Thymus (tissue), 11 donors: ENCODE data around the gene CDK5R1. TPM values are rescaled to one million over a fixed set of nuclear protein-coding genes. Genes with fewer than 3 reads are reported as not detected.
A peak's percentile ranks its signal among the peaks of the same experiment; 100 is the strongest.

Source experiments
- DNase-seq, 9 donors: peaks; one replicate each; pipeline ENCODE4 v3.0.0-alpha.2; 2013; ENCODE audit warnings: low spot score in 9 of 9, low read depth in 6 of 9, missing footprints in 1 of 9
- H3K27ac ChIP-seq, 2 donors: one replicate each; pipeline ENCODE4 v1.5.1; 2013; ENCODE audit warnings: control low read depth in 1 of 2, low read depth in 1 of 2, low read length in 1 of 2, mild to moderate bottlenecking in 1 of 2, moderate library complexity in 1 of 2
- H3K27me3 ChIP-seq, 2 donors: one replicate each; pipeline ENCODE4 v1.5.1; 2013; ENCODE audit warnings: low read length in 1 of 2; ENCODE audit not compliant: control insufficient read depth in 2 of 2, insufficient read depth in 1 of 2
- H3K36me3 ChIP-seq, 2 donors: one replicate each; pipeline ENCODE4 v1.5.1; 2013; ENCODE audit warnings: low read length in 1 of 2, mild to moderate bottlenecking in 1 of 2, moderate library complexity in 1 of 2; ENCODE audit not compliant: control insufficient read depth in 2 of 2, insufficient read depth in 2 of 2
- H3K4me1 ChIP-seq, 2 donors: one replicate each; pipeline ENCODE4 v1.5.1; 2013; ENCODE audit warnings: low read length in 2 of 2; ENCODE audit not compliant: control insufficient read depth in 2 of 2, insufficient read depth in 2 of 2
- H3K4me3 ChIP-seq, 2 donors: one replicate each; pipeline ENCODE4 v1.5.1; 2013; ENCODE audit warnings: low read length in 2 of 2, control low read depth in 1 of 2, mild to moderate bottlenecking in 1 of 2
- H3K9me3 ChIP-seq, 2 donors: one replicate each; pipeline ENCODE4 v1.5.1; 2013; ENCODE audit warnings: low read length in 1 of 2, mild to moderate bottlenecking in 1 of 2; ENCODE audit not compliant: control insufficient read depth in 2 of 2, insufficient read depth in 1 of 2
- WGBS: extraction: QIAGEN DNeasy Blood & Tissue Kit; methylation state at CpG from one replicate; pipeline ENCODE4 v1.1.7; 2013; 5-methylcytosine and 5-hydroxymethylcytosine counted together
- polyA plus RNA-seq: library from polyadenylated mRNA; stranded (reverse); fragments of 200-250 nt; gene quantifications from one replicate; pipeline ENCODE4 v1.2.3, GENCODE V29; 2013
- total RNA-seq: library from RNA; stranded (reverse); fragments of 120-200 nt; gene quantifications from one replicate; pipeline ENCODE4 v1.2.4, GENCODE V29; 2013
- donor health status: healthy.

Gene CDK5R1
- total and polyA plus RNA-seq, 2 donors = 3.1 to 7.1 TPM

DNA sequence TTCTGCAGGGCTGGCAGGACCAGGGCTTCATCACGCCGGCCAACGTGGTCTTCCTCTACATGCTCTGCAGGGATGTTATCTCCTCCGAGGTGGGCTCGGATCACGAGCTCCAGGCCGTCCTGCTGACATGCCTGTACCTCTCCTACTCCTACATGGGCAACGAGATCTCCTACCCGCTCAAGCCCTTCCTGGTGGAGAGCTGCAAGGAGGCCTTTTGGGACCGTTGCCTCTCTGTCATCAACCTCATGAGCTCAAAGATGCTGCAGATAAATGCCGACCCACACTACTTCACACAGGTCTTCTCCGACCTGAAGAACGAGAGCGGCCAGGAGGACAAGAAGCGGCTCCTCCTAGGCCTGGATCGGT is 1.4 kb downstream of the CDK5R1 start:
- peaks cover 2% of the 10 kb centered on the region in 2 donors for H3K9me3 ChIP-seq
- WGBS = 97% methylated on average over 16 of the region's 16 CpGs
- H3K27ac ChIP-seq = no peak overlapping the region
- peaks cover 0 to 9% of the 10 kb centered on the region in 2 donors for H3K27me3 ChIP-seq
- peak overlapping the region; percentile 37 to 92 for H3K4me3 ChIP-seq
- peaks cover 14 to 29% of the 10 kb centered on the region in 2 donors for H3K36me3 ChIP-seq
- H3K4me1 ChIP-seq = peaks cover 35% of the 10 kb centered on the region in 2 donors
- DNase-seq = no peak

GRCh38 chr17:32488604-32489180 is 1.9 kb downstream of the CDK5R1 start:
- peaks cover 14 to 29% of the 10 kb centered on the region in 2 donors for H3K36me3 ChIP-seq
- no peak for DNase-seq
- peaks cover 2 to 3% of the 10 kb centered on the region in 2 donors for H3K9me3 ChIP-seq
- no peak overlapping the region for H3K4me3 ChIP-seq
- over 99% methylated on average over 13 of the region's 13 CpGs for WGBS
- peaks cover 33 to 35% of the 10 kb centered on the region in 2 donors for H3K4me1 ChIP-seq
- H3K27me3 ChIP-seq = peaks cover 0 to 9% of the 10 kb centered on the region in 2 donors
- no peak overlapping the region for H3K27ac ChIP-seq

GRCh38 chr17:32489320-32490100 is 2.7 kb downstream of the CDK5R1 start:
- H3K27ac ChIP-seq = no peak overlapping the region
- DNase-seq = no peak
- peaks cover 33 to 35% of the 10 kb centered on the region in 2 donors for H3K4me1 ChIP-seq
- H3K36me3 ChIP-seq = peaks cover 14 to 29% of the 10 kb centered on the region in 2 donors
- peaks cover 0 to 9% of the 10 kb centered on the region in 2 donors for H3K27me3 ChIP-seq
- 96% methylated on average over 10 of the region's 10 CpGs for WGBS
- H3K4me3 ChIP-seq = no peak overlapping the region
- peaks cover 2 to 3% of the 10 kb centered on the region in 2 donors for H3K9me3 ChIP-seq

DNA sequence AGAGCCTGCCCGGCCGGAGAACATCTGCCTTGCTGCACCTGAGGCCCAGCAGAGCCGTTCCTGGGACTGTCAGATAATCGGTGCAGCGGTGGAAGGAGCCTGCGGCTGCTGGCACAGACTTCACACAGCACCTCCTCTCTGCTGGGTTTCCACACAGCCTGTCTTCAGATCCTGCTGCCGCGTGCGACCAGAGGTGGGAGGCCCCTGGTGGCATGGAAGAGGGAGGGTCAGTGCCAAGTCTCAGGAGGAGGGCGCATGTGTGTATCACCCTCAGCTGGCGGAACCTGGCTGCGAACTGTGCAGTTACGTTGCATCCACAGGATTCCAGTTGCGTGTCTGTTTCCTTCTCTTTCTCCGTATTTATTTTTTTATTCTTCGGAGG is 3.3 kb downstream of the CDK5R1 start:
- H3K36me3 ChIP-seq = peaks cover 14 to 29% of the 10 kb centered on the region in 2 donors
- no peak for DNase-seq

DNA sequence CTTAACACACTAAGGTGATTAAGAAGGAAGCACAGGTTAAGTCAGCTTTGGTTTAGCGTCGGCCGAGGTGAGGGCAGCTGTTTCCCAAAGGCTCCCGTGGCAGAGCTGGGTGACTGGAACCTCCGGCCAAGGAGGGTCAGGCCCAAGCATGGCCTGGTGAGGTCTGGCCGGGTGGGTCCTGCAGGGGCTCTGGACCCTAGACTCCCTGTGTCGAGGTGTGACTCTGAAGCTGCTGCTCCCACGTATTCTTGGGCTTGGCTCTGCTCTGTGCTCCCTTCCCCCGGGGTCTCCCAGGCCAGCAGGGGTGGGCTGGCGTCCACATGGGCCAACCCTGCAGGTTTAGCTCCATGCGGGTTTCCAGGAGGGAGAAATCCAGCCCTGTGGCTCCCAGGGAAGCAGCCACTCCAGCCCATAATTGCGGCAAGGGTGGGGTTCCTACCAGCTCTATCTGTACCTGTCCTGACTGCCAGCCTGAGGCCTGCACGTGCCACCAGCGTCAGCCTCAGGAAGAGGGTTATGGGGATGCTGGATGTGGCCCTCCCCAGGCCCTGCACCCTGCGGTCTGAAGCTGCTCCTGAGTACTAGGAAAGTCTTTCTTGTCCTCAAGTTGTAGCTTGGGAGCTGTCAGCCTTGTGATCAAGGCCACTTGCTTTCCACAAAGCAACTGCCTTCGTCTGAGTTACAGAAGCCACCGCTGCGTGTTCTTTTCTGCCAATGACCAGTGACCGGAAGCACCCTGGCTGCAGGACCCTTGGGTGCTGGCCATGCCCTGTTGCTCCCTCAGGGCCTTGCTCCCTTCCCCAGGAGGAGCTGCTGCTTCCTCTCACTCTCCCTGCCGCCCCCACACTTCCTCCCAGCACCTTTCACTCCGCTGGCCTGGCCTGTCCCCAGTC is 4.8 kb downstream of the CDK5R1 start:
- Histone ChIP-seq H3K36me3 (peaks cover 14 to 29% of the 10 kb centered on the region in 2 donors), H3K4me3 (no peak overlapping the region), H3K4me1 (peaks cover 33 to 41% of the 10 kb centered on the region in 2 donors)

More for the DNA sequence above, 3.3 kb downstream of the CDK5R1 start:
- Histone ChIP-seq H3K4me3 (no peak overlapping the region), H3K4me1 (peaks cover 37% of the 10 kb centered on the region in 2 donors), H3K9me3 (peaks cover 2 to 3% of the 10 kb centered on the region in 2 donors), H3K27ac (no peak overlapping the region), H3K27me3 (peaks cover 0 to 12% of the 10 kb centered on the region in 2 donors)
- WGBS = 95% methylated on average over 16 of the region's 16 CpGs

DNA sequence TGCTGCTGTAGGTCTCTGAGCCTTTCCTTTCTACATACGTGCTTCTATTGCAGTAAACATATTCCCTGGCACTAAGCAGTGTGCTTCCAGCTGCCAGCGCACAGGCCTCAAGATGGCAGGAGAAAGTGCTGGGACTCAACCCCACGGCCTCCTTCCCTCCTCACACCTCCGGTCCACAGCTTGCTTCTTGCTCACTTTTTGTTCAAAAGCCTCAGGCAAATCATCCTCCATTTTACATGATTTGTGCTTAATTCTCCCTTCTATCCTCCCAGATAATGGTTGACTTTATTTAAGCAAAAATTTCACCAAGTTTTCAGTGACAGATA is 5.4 kb downstream of the CDK5R1 start:
- Histone ChIP-seq H3K4me3 (no peak overlapping the region), H3K4me1 (peaks cover 33 to 41% of the 10 kb centered on the region in 2 donors), H3K27me3 (peaks cover 0 to 25% of the 10 kb centered on the region in 2 donors), H3K27ac (peak overlapping the region in 1 of 2 donors; percentile 58), H3K9me3 (peaks cover 2 to 3% of the 10 kb centered on the region in 2 donors), H3K36me3 (peaks cover 14 to 29% of the 10 kb centered on the region in 2 donors)
- no peak for DNase-seq
- WGBS = 94% methylated on average over 4 of the region's 4 CpGs

More for the DNA sequence above, 4.8 kb downstream of the CDK5R1 start:
- peaks cover 0 to 25% of the 10 kb centered on the region in 2 donors for H3K27me3 ChIP-seq
- H3K27ac ChIP-seq = peak overlapping the region; percentile 11 to 58
- WGBS = 92% methylated on average over 21 of the region's 21 CpGs
- no peak for DNase-seq
- peaks cover 2 to 3% of the 10 kb centered on the region in 2 donors for H3K9me3 ChIP-seq

DNA sequence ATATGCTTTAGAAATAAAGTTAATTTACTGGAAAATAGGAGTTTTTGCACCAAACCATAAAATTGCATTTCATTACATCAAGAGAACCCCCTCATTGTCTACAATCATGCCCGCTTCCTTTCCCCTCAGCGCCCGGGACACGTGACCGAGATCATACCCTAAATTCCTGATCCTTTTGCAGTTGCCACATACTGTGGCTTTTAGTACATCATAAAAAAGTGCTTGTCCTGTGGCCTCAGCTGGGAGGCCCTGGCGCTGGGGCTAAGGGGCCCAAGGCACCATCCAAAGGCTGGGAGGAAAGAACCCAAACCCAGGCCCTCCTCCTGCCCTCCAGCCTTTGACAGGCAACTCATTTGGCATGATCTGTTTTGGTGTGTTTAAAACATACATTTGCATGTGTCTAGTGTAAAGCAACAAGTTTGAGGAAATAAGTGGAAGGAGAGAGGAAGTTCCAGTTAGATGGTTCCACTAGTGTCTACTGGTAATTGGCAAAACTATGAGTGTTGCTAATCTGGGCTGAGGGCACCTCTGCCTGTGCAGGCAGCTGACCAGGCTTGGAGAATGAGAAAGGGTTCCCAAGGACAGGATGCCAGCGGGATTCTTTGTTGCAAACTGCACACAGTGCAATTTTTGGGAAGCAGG is 6.0 kb downstream of the CDK5R1 start:
- Histone ChIP-seq H3K36me3 (peaks cover 14 to 27% of the 10 kb centered on the region in 2 donors), H3K27me3 (peaks cover 0 to 22% of the 10 kb centered on the region in 2 donors), H3K4me1 (peaks cover 32 to 38% of the 10 kb centered on the region in 2 donors), H3K9me3 (peaks cover 1 to 3% of the 10 kb centered on the region in 2 donors), H3K27ac (no peak overlapping the region), H3K4me3 (no peak overlapping the region)
- no peak for DNase-seq
- WGBS = 95% methylated on average over 7 of the region's 7 CpGs

DNA sequence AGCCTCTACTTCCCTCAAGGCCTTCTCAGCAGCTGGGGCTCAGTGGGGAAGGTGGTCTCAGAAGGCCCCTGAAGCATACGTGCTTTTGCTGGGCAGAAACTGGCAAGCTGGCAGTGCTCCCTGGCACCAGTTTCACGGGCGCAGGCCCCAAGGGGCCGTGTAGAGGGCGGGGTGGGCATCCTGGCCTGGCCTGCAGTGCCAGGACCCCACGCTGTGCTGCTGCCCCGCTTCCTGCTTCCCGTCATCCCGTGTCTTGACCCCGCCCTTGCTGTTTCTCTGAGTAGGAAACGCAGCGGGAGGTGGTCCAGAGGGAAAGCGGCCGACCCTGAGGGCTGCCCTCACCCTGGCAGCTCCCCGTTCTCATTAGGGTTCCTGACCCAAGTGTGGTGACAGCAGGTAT is 6.8 kb downstream of the CDK5R1 start:
- Histone ChIP-seq H3K4me3 (no peak overlapping the region), H3K9me3 (peaks cover 0 to 3% of the 10 kb centered on the region in 2 donors), H3K4me1 (peaks cover 27 to 31% of the 10 kb centered on the region in 2 donors), H3K27me3 (peaks cover 0 to 18% of the 10 kb centered on the region in 2 donors), H3K27ac (no peak overlapping the region), H3K36me3 (peaks cover 9 to 19% of the 10 kb centered on the region in 2 donors)
- WGBS = 96% methylated on average over 15 of the region's 15 CpGs
- DNase-seq = no peak
